Activated CD8-positive, alpha-beta memory T cell treated with anti-CD3 and anti-CD28 coated beads for 4 hours (primary cell): ENCODE measurements around the gene C11orf52.

Experiments
- DNase-seq, 2 donors: peaks; one replicate each; pipeline ENCODE4 v3.0.0-alpha.2; 2020; ENCODE audit warnings: low read depth in 2 of 2

The C11orf52 gene

DNA sequence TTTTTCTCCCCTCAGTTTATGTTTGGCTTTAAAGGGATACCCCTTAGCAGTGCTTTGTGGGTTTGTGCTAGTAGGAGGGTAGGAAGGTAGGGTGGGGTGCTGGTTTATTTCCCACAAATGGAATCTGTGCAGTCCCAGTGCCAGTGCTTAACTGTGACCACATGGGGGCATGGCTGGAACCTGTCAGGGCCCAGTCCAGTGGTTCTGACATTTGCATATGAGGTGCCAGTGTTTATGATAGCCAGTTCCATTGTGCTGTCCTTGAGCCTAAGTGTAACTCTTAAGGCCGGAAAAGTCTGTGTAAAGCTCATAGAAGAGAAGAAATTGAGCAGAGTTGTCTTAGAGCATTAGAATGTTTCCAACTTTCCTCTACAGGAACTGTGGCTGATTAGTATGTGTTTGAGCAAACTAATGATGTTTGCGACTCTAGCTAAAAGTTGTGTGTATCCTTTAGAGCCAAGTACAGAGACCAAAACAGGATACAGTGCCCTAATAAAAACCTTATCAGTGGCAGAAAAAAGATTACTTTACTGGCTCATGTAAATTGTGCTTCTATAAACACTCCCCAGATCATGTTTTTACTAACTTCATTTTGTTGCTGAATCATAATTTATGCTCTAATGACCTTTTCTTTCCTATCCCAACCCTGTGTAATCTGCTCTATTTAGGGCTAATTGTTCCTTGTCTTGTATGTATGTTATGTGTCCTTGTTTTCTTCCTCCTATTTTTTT lies 56.5 kb downstream of the C11orf52 start:
- DNase-seq: no peak

DNA sequence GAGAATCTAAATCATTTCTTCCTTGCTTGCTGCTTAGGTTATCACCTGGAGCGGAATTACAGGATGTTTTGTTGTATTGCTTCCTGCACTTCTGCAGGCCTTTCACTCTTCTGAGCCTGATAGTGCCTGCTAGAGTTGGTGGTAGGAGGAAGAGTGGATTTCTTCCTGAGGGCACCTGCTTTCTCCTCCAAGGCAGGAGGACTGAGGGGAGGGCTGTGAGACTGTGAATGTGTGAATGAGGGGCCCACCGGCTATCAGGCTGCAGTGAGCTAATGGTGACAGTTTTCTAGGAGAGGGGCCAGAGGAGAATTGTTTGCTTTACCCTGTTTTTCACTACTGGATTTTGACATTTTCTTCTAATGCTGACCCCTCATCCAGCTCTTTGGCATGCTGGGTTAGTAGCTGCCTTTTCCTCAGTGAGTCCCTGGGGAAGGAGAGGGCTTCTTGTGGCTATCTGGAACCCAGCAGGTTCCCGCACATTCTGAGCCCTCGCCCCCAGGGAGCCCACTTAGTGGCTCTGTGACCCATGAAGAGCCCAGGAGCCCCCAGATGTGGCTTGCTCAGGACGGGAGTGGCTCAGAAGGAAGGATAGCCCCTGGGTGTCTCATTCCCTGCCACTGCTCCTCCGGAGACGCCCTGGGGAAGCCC lies 57.5 kb downstream of the C11orf52 start:
- DNase-seq: no peak
